Measurements from ENCODE around the gene OSBPL8.

Gene OSBPL8

DNA sequence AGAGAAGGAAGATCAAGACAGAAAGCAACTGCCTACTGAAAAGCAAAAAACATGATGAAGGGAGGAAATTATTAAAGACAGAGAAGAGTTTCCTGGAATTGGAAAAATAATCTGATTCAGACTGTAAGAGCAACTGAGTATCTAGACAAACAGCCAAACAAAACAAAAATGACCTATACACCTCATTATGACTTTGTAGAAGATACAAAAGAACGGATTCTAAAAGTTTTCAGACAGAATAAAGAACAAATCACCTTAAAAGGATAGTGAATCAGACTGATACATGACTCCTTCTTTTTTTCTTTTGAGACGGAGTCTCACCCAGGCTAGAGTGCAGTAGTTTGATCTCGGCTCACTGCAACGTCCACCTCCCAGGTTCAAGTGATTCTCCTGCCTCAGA lies 10.4 kb downstream of the OSBPL8 start:
- DNase-seq (ENCODE audit: low read depth): no peak
- TF ChIP-seq, protein P1, sequence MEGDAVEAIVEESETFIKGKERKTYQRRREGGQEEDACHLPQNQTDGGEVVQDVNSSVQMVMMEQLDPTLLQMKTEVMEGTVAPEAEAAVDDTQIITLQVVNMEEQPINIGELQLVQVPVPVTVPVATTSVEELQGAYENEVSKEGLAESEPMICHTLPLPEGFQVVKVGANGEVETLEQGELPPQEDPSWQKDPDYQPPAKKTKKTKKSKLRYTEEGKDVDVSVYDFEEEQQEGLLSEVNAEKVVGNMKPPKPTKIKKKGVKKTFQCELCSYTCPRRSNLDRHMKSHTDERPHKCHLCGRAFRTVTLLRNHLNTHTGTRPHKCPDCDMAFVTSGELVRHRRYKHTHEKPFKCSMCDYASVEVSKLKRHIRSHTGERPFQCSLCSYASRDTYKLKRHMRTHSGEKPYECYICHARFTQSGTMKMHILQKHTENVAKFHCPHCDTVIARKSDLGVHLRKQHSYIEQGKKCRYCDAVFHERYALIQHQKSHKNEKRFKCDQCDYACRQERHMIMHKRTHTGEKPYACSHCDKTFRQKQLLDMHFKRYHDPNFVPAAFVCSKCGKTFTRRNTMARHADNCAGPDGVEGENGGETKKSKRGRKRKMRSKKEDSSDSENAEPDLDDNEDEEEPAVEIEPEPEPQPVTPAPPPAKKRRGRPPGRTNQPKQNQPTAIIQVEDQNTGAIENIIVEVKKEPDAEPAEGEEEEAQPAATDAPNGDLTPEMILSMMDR (IDR thresholded peaks at IDR 0.05; ENCODE audit: low read depth, low read length, missing control alignments): no peak
- no peak overlapping the region for H3K4me3 ChIP-seq (ENCODE audit: low read depth, low read length)

DNA sequence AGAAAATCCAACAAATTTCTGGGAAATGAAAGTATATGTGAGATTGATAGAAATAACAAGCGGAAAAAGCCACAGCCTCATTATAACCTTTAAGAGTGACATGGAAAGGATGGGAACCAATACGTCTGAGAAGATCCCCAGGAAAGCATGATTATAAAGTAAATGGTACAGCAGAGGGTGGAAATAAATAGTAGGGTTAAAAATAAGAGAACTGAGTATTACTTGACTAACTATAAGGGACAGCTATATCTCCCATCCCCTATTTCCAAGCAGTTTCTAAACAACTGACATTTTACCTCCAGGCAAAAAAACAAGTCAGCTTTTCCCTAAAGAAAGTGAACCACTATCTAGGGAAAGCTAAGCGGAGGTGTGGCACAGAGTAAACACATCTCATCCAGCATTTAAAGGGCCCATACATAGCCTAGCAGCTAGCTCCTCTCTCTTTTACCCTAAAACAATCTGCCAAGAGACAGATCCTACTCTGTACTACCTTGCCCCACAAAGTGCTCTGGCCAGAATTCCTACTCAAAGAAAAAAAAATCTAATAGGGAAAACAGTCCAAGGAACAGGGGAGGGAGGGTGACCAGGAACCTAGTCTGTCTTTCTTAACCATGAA lies 11.2 kb downstream of the OSBPL8 start:
- no peak overlapping the region for H3K4me3 ChIP-seq (ENCODE audit: low read depth, low read length)
- DNase-seq (ENCODE audit: low read depth): no peak
- TF ChIP-seq, protein P1 (IDR thresholded peaks at IDR 0.05; ENCODE audit: low read depth, low read length, missing control alignments): no peak

DNA sequence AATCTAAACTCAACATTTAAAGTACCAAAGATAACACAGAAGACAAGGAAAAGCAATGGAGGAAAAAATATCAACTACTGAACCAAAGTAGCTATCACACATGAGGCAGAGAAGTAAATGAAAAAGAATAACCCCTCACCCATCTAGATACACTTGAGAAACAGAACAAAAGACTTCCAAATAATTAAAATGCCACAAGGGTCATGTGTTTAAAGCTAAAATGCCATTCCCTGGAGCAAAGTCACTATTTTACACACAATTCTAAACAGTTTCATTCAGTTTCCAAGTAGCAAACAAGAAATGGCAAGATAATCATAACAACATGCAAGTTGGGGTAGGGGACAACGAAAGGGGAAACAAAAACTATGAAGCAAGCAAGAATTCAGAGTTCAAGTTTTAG lies 12.0 kb downstream of the OSBPL8 start:
- TF ChIP-seq, protein P1 (IDR thresholded peaks at IDR 0.05; ENCODE audit: low read depth, low read length, missing control alignments): no peak
- DNase-seq (ENCODE audit: low read depth): no peak
- H3K4me3 ChIP-seq (ENCODE audit: low read depth, low read length): no peak overlapping the region

DNA sequence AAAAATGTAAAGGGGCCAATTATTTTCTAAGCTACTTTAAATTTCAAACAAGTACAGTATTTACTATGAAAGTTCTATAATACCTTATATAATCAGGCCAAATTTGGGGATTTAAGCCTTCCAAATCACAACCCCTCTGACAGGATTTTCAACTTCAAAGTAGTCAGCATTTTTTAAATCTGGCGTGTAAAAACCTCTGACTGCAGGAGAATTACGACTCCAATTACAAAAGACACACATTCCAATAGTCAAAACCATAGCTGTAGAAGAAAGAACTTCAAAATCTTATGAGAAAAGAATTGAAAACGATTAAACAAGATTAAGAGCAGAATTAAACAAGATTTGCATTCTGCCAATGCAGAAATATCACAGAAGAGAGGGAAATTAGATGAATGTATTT lies 12.7 kb downstream of the OSBPL8 start:
- H3K4me3 ChIP-seq (ENCODE audit: low read depth, low read length): no peak overlapping the region
- TF ChIP-seq, protein P1 (IDR thresholded peaks at IDR 0.05; ENCODE audit: low read depth, low read length, missing control alignments): no peak
- no peak for DNase-seq (ENCODE audit: low read depth)

DNA sequence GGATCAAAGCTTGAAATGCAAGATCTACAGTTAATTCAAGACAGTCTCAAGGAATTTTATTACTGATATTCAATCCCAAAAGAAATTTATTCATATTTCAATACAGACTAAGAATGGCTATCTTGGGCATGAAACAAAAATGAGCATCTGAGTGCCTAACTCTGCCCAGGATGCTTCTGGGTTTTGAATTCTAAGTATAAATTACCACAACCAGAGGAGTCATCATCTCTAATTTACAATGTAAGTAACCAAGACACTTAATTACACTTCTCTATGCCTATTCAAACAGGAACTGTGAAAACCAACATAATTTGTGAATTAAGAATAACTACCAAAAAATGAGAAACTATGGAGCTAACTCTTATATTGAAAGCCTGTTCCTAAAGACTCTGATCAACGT lies 14.1 kb downstream of the OSBPL8 start:
- no peak overlapping the region for H3K4me3 ChIP-seq (ENCODE audit: low read depth, low read length)
- DNase-seq (ENCODE audit: low read depth): no peak
- TF ChIP-seq, protein P1 (IDR thresholded peaks at IDR 0.05; ENCODE audit: low read depth, low read length, missing control alignments): no peak

DNA sequence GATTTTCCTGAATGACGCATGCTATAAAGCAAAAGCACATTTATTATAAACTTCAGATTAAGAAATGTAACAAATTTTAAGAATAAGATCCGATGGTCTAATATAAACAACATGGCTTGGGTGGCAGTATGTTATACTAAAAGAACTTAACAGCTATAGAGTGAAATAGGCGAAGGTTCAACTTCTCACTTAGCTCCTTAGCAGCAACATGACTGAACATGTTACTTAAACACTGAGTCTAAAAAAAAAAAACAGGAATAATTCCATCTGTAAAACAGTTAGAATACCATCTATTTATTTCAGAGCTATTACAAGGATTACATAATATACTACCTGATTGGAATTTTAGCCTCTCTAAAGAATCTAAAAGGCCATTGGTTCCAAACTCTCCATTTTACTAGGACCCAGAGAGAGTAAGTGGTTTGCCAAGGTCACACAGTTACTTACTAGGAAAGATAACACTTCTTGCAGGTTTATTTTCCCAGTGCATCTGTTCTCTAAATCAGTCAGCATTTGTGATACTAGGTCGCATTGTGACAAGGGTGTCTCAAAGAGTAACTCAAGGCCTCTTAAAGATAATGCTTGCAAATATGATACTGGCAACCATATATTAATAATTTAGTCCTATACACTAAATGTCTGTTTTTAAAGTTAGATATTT lies 14.8 kb downstream of the OSBPL8 start:
- TF ChIP-seq, protein P1 (IDR thresholded peaks at IDR 0.05; ENCODE audit: low read depth, low read length, missing control alignments): no peak
- no peak for DNase-seq (ENCODE audit: low read depth)

More for the DNA sequence above, 14.8 kb downstream of the OSBPL8 start:
- no peak overlapping the region for H3K4me3 ChIP-seq (ENCODE audit: low read depth, low read length)

Measured in GM12864 (cell line).